ENCODE measurements around the gene FOXF2. TPM values are rescaled to one million over a fixed set of nuclear protein-coding genes. Genes with fewer than 3 reads are reported as not detected.

FOXF2 gene
- polyA plus RNA-seq, 1 experiment = 23.4 TPM

GRCh38 chr6:1442929-1443328 lies 53.6 kb downstream of the FOXF2 start:
- POLR2A ChIA-PET = no interaction called here
- TF ChIP-seq CTCF (IDR thresholded peaks at IDR 0.05; ENCODE audit: insufficient read depth, low read depth, low read length) = no peak

More at GRCh38 chr6:1442929-1443328, 53.6 kb downstream of the FOXF2 start:
- H3K4me3 ChIP-seq (ENCODE audit: low read depth, low read length) = no peak overlapping the region
- H3K27me3 ChIP-seq (ENCODE audit: control insufficient read depth, insufficient read depth, low read length) = no peaks in the 10 kb centered on the region; the same call in 1 of the 2 replicates
- DNase-seq (ENCODE audit: low read depth) = no peak
- CTCF ChIA-PET = no interaction called here
- no peaks in the 10 kb centered on the region for H3K36me3 ChIP-seq (ENCODE audit: control insufficient read depth, insufficient read depth, low read length)

Small RNAs within 50 kb of the gene (small RNA-seq; reads per million reads assigned to genes)
- not detected for gene MIR6720 (ENCODE audit: insufficient read length, low read depth, low replicate concordance)

Other genes with a start within 250 kb of the FOXF2 start
- 0.23 and 0.31 TPM in 2 replicates for gene FOXQ1, start 77.5 kb upstream of the FOXF2 start, polyA plus RNA-seq (2011; rRNA removed)
- gene FOXC1, start 220.3 kb downstream of the FOXF2 start, polyA plus RNA-seq (2011; rRNA removed) = 7.6 and 7.8 TPM in 2 replicates